ENCODE results near the gene THUMPD1. TPM values are rescaled to one million over a fixed set of nuclear protein-coding genes. Genes with fewer than 3 reads are reported as not detected.

THUMPD1 gene
- total and polyA plus RNA-seq, 10 of the 15 experiments (the other 5 are each of a cell fraction or from before 2014, with no cell fraction given): 21.5 to 49.5 (median 36.9) TPM

DNA sequence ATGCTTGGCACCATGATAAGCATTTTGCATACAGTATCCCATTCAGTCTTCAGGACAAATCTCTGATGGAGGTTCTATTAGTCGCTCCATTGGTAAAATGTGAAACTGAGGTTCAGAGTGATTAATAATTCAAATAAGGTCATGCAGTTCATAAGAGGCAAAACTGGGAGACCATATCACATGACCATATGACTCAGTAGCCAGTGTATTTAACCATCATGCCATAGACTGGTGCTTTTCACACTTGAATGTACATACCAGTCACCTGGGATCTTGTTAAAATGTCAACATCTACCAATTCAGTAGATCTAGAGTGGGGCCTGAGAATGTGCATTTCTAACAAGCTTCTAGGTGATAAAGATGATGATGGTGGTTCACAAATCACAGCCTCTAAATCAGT, 26.5 kb upstream of the THUMPD1 start (continued):
- TF ChIP-seq, protein P1, sequence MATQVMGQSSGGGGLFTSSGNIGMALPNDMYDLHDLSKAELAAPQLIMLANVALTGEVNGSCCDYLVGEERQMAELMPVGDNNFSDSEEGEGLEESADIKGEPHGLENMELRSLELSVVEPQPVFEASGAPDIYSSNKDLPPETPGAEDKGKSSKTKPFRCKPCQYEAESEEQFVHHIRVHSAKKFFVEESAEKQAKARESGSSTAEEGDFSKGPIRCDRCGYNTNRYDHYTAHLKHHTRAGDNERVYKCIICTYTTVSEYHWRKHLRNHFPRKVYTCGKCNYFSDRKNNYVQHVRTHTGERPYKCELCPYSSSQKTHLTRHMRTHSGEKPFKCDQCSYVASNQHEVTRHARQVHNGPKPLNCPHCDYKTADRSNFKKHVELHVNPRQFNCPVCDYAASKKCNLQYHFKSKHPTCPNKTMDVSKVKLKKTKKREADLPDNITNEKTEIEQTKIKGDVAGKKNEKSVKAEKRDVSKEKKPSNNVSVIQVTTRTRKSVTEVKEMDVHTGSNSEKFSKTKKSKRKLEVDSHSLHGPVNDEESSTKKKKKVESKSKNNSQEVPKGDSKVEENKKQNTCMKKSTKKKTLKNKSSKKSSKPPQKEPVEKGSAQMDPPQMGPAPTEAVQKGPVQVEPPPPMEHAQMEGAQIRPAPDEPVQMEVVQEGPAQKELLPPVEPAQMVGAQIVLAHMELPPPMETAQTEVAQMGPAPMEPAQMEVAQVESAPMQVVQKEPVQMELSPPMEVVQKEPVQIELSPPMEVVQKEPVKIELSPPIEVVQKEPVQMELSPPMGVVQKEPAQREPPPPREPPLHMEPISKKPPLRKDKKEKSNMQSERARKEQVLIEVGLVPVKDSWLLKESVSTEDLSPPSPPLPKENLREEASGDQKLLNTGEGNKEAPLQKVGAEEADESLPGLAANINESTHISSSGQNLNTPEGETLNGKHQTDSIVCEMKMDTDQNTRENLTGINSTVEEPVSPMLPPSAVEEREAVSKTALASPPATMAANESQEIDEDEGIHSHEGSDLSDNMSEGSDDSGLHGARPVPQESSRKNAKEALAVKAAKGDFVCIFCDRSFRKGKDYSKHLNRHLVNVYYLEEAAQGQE (IDR thresholded peaks at IDR 0.05; ENCODE audit: low read depth, low read length): no peak
- TF ChIP-seq ZNF384 (IDR thresholded peaks at IDR 0.05; ENCODE audit: borderline replicate concordance, low read depth, low read length) (no peak), TCF3 (IDR thresholded peaks at IDR 0.05; ENCODE audit: borderline replicate concordance, insufficient read depth, low read depth, low read length) (no peak), RUNX3 (IDR thresholded peaks at IDR 0.05; ENCODE audit: low read length) (no peak), RAD21 (IDR thresholded peaks at IDR 0.05; ENCODE audit: insufficient read depth, low read depth, low read length) (no peak)
- TF ChIP-seq, protein P2, sequence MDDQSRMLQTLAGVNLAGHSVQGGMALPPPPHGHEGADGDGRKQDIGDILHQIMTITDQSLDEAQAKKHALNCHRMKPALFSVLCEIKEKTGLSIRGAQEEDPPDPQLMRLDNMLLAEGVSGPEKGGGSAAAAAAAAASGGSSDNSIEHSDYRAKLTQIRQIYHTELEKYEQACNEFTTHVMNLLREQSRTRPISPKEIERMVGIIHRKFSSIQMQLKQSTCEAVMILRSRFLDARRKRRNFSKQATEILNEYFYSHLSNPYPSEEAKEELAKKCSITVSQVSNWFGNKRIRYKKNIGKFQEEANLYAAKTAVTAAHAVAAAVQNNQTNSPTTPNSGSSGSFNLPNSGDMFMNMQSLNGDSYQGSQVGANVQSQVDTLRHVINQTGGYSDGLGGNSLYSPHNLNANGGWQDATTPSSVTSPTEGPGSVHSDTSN (IDR thresholded peaks at IDR 0.05; ENCODE audit: insufficient replicate concordance, low read depth, low read length): no peak

DNA sequence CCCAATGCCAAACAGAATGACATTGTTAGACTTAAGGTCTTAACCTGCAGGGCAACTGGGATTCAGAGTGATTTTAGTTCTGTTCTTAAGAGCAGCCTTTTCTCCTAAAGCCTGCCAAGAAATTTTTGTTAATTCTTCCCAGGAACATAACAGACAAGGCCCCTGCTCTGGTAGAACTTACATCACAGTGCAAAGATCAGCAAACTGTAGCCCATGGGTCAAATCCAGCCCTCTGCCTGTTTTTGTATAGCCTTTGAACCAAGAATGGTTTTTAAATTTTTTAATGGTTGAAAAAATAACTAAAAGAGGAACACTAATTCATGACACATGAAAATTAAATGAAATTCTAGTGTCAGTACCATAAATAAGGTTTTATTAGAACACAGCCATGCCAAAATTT, 26.0 kb upstream of the THUMPD1 start:
- Histone ChIP-seq H3K4me3 (no peak overlapping the region), H2AFZ (ENCODE audit: control insufficient read depth, low read depth, low read length) (no peak overlapping the region), H3K27ac (ENCODE audit: control insufficient read depth, insufficient read depth) (no peak overlapping the region), H3K4me2 (ENCODE audit: control insufficient read depth, insufficient read depth) (no peak overlapping the region), H3K27me3 (replicated peaks in 1 of 2; ENCODE audit: control insufficient read depth in 2 of 2, insufficient read depth in 2 of 2, low read length in 1 of 2) (no peaks in the 10 kb centered on the region), H3K9me3 (replicated peaks; ENCODE audit: control insufficient read depth, insufficient read depth, low read length) (no peaks in the 10 kb centered on the region; the same call in 2 of the 3 replicates), H3K4me1 (ENCODE audit: control insufficient read depth, insufficient read depth, low read length) (peaks cover 2% of the 10 kb centered on the region; the same call in 1 of the 2 replicates), H3K36me3 (ENCODE audit: control insufficient read depth in 2 of 2, insufficient read depth in 2 of 2, low read length in 1 of 2) (no peaks in the 10 kb centered on the region), H4K20me1 (ENCODE audit: control insufficient read depth, insufficient read depth) (no peaks in the 10 kb centered on the region), H3K9ac (ENCODE audit: control insufficient read depth, insufficient read depth, low read length) (no peak overlapping the region), H3K79me2 (ENCODE audit: control insufficient read depth, insufficient read depth, low read length) (no peaks in the 10 kb centered on the region)
- no TSS peak for BruUV-seq (replicated peaks)
- DNase-seq (ENCODE audit: low read depth, low spot score) (no peak), FAIRE-seq (no peak), ATAC-seq (no peak)
- ChIA-PET RAD21 (ENCODE audit: unreplicated experiment) (no interaction called here), POLR2A (no interaction called here), CTCF (no interaction called here), SMC1A (ENCODE audit: uncharacterized antibody, unreplicated experiment) (no interaction called here)
- in situ Hi-C loops (cut with MboI): no loop called here
- intact Hi-C loops (cut with micrococcal nuclease; ENCODE audit: unreplicated experiment): no loop called here
- TF ChIP-seq SMARCA5 (IDR thresholded peaks at IDR 0.05) (no peak), SMAD1 (IDR thresholded peaks at IDR 0.05; ENCODE audit: low read depth, partially characterized antibody) (no peak), MEF2B (IDR thresholded peaks at IDR 0.05; ENCODE audit: partially characterized antibody, poor library complexity, severe bottlenecking) (no peak), STAT1 (conservative IDR thresholded peaks at IDR 0.05) (no peak)
- TF ChIP-seq, protein P3, sequence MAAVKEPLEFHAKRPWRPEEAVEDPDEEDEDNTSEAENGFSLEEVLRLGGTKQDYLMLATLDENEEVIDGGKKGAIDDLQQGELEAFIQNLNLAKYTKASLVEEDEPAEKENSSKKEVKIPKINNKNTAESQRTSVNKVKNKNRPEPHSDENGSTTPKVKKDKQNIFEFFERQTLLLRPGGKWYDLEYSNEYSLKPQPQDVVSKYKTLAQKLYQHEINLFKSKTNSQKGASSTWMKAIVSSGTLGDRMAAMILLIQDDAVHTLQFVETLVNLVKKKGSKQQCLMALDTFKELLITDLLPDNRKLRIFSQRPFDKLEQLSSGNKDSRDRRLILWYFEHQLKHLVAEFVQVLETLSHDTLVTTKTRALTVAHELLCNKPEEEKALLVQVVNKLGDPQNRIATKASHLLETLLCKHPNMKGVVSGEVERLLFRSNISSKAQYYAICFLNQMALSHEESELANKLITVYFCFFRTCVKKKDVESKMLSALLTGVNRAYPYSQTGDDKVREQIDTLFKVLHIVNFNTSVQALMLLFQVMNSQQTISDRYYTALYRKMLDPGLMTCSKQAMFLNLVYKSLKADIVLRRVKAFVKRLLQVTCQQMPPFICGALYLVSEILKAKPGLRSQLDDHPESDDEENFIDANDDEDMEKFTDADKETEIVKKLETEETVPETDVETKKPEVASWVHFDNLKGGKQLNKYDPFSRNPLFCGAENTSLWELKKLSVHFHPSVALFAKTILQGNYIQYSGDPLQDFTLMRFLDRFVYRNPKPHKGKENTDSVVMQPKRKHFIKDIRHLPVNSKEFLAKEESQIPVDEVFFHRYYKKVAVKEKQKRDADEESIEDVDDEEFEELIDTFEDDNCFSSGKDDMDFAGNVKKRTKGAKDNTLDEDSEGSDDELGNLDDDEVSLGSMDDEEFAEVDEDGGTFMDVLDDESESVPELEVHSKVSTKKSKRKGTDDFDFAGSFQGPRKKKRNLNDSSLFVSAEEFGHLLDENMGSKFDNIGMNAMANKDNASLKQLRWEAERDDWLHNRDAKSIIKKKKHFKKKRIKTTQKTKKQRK (IDR thresholded peaks at IDR 0.05; ENCODE audit: low read depth, low read length): no peak
- TF ChIP-seq, protein P4, sequence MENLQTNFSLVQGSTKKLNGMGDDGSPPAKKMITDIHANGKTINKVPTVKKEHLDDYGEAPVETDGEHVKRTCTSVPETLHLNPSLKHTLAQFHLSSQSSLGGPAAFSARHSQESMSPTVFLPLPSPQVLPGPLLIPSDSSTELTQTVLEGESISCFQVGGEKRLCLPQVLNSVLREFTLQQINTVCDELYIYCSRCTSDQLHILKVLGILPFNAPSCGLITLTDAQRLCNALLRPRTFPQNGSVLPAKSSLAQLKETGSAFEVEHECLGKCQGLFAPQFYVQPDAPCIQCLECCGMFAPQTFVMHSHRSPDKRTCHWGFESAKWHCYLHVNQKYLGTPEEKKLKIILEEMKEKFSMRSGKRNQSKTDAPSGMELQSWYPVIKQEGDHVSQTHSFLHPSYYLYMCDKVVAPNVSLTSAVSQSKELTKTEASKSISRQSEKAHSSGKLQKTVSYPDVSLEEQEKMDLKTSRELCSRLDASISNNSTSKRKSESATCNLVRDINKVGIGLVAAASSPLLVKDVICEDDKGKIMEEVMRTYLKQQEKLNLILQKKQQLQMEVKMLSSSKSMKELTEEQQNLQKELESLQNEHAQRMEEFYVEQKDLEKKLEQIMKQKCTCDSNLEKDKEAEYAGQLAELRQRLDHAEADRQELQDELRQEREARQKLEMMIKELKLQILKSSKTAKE (IDR thresholded peaks at IDR 0.05; ENCODE audit: low read depth, poor library complexity, severe bottlenecking): no peak

All from GM12878 (cell line).